Measurements from ENCODE around the gene CANT1. TPM values are rescaled to one million over a fixed set of nuclear protein-coding genes. Genes with fewer than 3 reads are reported as not detected.

Gene CANT1
- total RNA-seq, 1 experiment from 2014 or later, result 34.1 TPM

GRCh38 chr17:78977681-78977943 lies 32.0 kb downstream of the CANT1 start (continued):
- TF ChIP-seq FOXP4 (CRISPR knock-in tag; IDR thresholded peaks at IDR 0.05), result no peak
- TF ChIP-seq MXD4 (CRISPR knock-in tag; IDR thresholded peaks at IDR 0.05; ENCODE audit: borderline replicate concordance), result no peak
- no peak for TF ChIP-seq ATF2 (CRISPR knock-in tag; IDR thresholded peaks at IDR 0.05; ENCODE audit: borderline replicate concordance, low read depth)
- no peak for TF ChIP-seq JAZF1 (CRISPR knock-in tag; IDR thresholded peaks at IDR 0.05)
- TF ChIP-seq ZNF512 (CRISPR knock-in tag; IDR thresholded peaks at IDR 0.05; ENCODE audit: borderline replicate concordance), result no peak
- no peak for TF ChIP-seq CTCF (IDR thresholded peaks at IDR 0.05)
- no peak for TF ChIP-seq SP1 (CRISPR knock-in tag; conservative IDR thresholded peaks at IDR 0.05)
- TF ChIP-seq ZNF317 (CRISPR knock-in tag; IDR thresholded peaks at IDR 0.05; ENCODE audit: borderline replicate concordance, low read depth), result no peak
- TF ChIP-seq ZNF671 (CRISPR knock-in tag; IDR thresholded peaks at IDR 0.05), result no peak
- TF ChIP-seq IRF2 (CRISPR knock-in tag; IDR thresholded peaks at IDR 0.05; ENCODE audit: borderline replicate concordance, low read depth), result no peak
- no peak for TF ChIP-seq SMAD3 (CRISPR knock-in tag; IDR thresholded peaks at IDR 0.05; ENCODE audit: borderline replicate concordance)
- TF ChIP-seq GABPB1 (CRISPR knock-in tag; IDR thresholded peaks at IDR 0.05), result no peak

GRCh38 chr17:78976907-78977680 lies 32.5 kb downstream of the CANT1 start:
- H3K4me3 Mint-ChIP-seq, result no peak overlapping the region
- DNase-seq (ENCODE audit: low spot score) (no peak), ATAC-seq (no peak)
- ChIA-PET CTCF (interaction anchor here (8.3 kb wide), 1 partner anchor 110 kb away, joined by 95 read pairs; no protein-coding TSS in a partner anchor), POLR2A (no interaction called here)
- no peaks in the 10 kb centered on the region for H3K27me3 Mint-ChIP-seq (ENCODE audit: low read depth)
- H3K4me1 Mint-ChIP-seq, result peaks cover 23% of the 10 kb centered on the region
- no peaks in the 10 kb centered on the region for H3K9me3 Mint-ChIP-seq
- no peaks in the 10 kb centered on the region for H3K36me3 Mint-ChIP-seq
- TF ChIP-seq ZNF219 (CRISPR knock-in tag; IDR thresholded peaks at IDR 0.05; ENCODE audit: borderline replicate concordance) (no peak), IRF2 (CRISPR knock-in tag; IDR thresholded peaks at IDR 0.05; ENCODE audit: borderline replicate concordance, low read depth) (no peak), ZNF532 (CRISPR knock-in tag; IDR thresholded peaks at IDR 0.05; ENCODE audit: borderline replicate concordance) (no peak), ZNF416 (CRISPR knock-in tag; IDR thresholded peaks at IDR 0.05) (no peak), ESRRA (CRISPR knock-in tag; IDR thresholded peaks at IDR 0.05; ENCODE audit: borderline replicate concordance) (no peak), PRRX2 (CRISPR knock-in tag; IDR thresholded peaks at IDR 0.05) (no peak), SP1 (CRISPR knock-in tag; conservative IDR thresholded peaks at IDR 0.05) (no peak), USF1 (CRISPR knock-in tag; IDR thresholded peaks at IDR 0.05) (no peak)
- H3K27ac Mint-ChIP-seq, result no peak overlapping the region
